HUES6 (cell line): ENCODE measurements around the gene PLN.

Experiments
- H3K27ac ChIP-seq: 2 replicates; pipeline ENCODE4 v1.7.0; 2013; ENCODE audit warnings: low read depth, mild to moderate bottlenecking, low read length, inconsistent platforms
- H3K27me3 ChIP-seq: 2 replicates; pipeline ENCODE4 v1.6.1; 2013; ENCODE audit warnings: low read length; ENCODE audit not compliant: control insufficient read depth, insufficient read depth
- H3K36me3 ChIP-seq: 2 replicates; pipeline ENCODE4 v1.6.1; 2013; ENCODE audit warnings: low read length; ENCODE audit not compliant: control insufficient read depth, insufficient read depth
- H3K4me1 ChIP-seq: 2 replicates; pipeline ENCODE4 v1.6.1; 2013; ENCODE audit warnings: low read length; ENCODE audit not compliant: control insufficient read depth, insufficient read depth
- H3K4me3 ChIP-seq: 2 replicates; pipeline ENCODE4 v1.5.1; 2013; ENCODE audit warnings: low read depth, low read length
- H3K9ac ChIP-seq: one replicate; pipeline ENCODE4 v1.6.1; 2013; ENCODE audit warnings: mild to moderate bottlenecking, low read length
- H3K9me3 ChIP-seq: 2 replicates; pipeline ENCODE4 v1.6.1; 2013; ENCODE audit warnings: low read depth, low read length; ENCODE audit not compliant: control insufficient read depth, insufficient read depth

PLN gene

DNA sequence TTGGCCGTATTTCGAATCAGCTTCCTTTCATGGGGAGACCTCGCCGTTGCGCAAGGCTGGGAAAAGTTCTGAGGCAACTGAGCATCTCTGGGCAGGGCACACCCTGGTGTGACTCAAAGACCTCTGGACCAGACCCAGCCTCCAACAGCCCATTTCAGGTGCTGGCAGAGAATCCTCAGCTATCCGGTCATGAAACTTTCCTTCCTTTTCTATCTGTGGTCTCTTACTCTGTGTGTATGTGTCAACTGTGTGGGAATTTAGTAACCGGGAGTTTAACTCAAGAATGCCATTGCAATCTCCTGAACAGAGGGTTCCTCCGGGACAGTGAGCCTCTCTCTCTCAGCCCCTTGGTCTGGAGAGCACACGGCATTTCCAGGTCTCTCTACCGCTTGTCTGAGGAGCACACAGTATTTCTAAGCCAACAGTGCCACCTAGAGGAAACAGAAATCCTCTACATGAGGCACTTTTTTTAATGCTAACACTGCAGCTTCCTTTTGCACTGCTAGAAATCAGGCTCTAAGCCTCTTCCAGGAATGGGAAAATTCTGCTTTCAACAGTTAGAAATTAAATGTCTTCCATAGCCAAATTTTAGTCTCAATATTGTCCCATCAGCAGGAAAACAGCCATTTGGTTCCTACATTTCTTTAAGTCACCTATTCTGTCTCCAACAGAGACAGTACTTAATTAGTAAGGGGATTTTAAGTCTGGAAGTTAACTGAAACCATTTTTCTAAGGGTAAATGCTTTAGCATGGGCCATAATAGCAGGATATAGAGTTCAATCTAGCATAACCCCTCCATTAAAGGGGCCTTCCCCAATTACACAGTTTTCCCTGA is 32.7 kb downstream of the PLN start:
- Histone ChIP-seq H3K27ac (no peak overlapping the region), H3K4me3 (no peak overlapping the region), H3K27me3 (no peaks in the 10 kb centered on the region), H3K4me1 (peaks cover 8% of the 10 kb centered on the region; the same call in 1 of the 2 replicates), H3K9ac (no peak overlapping the region), H3K9me3 (peaks cover 38% of the 10 kb centered on the region), H3K36me3 (no peaks in the 10 kb centered on the region)

DNA sequence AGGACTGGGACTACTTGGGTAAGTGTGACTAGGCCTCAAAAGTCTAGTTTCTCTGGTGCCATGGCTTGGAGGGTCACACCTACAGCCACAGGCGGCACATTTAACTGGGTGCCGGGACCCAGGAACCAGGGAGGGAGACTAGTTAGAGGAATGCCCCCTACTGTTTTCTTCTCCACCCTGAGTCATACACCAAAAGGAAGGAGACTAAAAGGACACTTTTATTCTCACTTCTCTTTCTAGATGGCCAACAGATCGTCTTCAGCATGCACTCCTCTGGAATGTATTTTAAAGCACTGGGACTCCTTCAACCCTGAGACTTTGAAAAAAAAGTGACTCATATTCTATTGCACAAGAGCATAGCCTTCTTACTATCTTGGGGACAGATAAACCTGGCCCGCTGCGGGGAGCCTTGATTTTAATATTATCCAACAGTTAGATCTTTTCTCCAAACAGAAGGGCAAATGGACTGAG is 33.4 kb downstream of the PLN start:
- Histone ChIP-seq H3K4me3 (no peak overlapping the region), H3K4me1 (peaks cover 8% of the 10 kb centered on the region; the same call in 1 of the 2 replicates), H3K9me3 (peaks cover 32% of the 10 kb centered on the region), H3K27ac (no peak overlapping the region), H3K27me3 (no peaks in the 10 kb centered on the region), H3K9ac (no peak overlapping the region), H3K36me3 (no peaks in the 10 kb centered on the region)

DNA sequence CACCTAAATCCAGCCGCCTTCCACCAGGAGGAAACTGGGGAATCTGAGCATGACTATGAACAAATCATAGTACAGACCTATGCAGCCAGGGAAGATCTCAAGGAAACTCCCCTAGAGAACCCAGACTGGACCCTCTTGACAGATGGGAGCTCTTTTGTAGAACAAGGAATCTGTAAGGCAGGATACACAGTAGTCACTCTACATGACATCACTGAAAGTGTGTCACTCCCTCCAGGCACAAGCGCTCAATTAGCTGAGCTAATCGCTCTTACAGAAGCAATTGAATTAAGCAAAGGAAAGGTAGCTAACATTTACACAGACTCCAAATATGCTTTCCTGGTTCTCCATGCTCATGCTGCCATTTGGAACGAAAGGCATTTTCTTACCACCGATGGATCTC is 36.8 kb downstream of the PLN start:
- no peaks in the 10 kb centered on the region for H3K27me3 ChIP-seq
- no peak overlapping the region for H3K4me3 ChIP-seq
- H3K9ac ChIP-seq, result no peak overlapping the region
- peaks cover 6% of the 10 kb centered on the region for H3K9me3 ChIP-seq
- no peaks in the 10 kb centered on the region for H3K36me3 ChIP-seq
- H3K27ac ChIP-seq, result no peak overlapping the region
- peaks cover 12% of the 10 kb centered on the region; the same call in 1 of the 2 replicates for H3K4me1 ChIP-seq

DNA sequence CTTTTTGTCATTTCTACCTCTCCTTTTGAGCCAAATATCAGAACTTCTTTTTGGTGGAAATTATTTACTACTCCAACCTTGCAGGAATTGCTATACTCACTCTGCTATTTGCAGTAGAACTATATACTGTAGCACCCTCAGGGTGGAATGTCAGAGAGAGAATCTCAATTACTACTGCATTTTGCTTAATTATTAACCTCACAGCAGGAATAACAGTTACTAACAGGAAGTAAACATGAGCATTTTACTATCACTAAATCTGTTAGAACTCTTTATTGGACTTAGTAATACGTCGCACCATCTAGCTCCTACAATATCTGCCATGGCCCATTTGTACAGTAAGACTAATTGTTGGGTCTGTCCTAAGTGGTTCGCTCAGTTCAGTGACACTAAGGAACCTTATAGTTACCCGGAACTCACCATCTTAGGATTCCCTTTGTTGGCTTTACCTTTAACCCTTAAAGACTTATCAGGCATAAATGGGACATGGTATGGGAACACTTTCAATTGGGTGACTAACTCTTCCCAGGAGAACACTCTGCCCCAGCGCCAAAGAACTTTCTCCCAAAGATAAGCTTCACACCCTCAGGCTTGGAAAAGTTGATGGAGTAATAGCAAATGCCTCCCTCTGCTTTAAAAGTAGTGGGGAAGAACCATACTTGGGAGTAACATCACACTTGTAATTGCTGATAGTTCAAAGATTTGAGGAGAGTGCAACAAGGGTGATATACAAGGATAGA is 38.8 kb downstream of the PLN start:
- Histone ChIP-seq H3K4me1 (peaks cover 14% of the 10 kb centered on the region; the same call in 1 of the 2 replicates), H3K27ac (no peak overlapping the region), H3K9me3 (no peaks in the 10 kb centered on the region), H3K9ac (no peak overlapping the region), H3K27me3 (no peaks in the 10 kb centered on the region), H3K36me3 (no peaks in the 10 kb centered on the region), H3K4me3 (no peak overlapping the region)

DNA sequence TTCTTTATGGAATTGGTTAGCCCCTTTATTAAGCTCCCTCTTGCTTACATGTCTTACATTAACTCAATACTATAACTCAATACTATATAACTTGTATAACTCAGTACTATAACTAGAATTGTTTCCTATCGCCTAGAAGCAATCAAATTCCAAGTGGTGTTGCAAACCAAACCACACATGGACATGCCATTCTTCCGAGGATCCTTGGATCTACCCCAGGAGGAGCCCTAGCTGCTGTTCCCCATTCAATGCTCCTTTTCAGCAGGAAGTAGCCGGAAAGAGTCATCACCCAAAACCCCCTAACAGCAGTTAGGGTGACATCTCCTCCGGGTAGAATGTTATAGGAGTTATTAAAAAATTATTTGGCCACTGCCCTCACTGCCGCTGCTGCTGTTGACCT is 40.5 kb downstream of the PLN start:
- Histone ChIP-seq H3K4me1 (peaks cover 14% of the 10 kb centered on the region; the same call in 1 of the 2 replicates), H3K36me3 (no peaks in the 10 kb centered on the region), H3K27me3 (no peaks in the 10 kb centered on the region)

DNA sequence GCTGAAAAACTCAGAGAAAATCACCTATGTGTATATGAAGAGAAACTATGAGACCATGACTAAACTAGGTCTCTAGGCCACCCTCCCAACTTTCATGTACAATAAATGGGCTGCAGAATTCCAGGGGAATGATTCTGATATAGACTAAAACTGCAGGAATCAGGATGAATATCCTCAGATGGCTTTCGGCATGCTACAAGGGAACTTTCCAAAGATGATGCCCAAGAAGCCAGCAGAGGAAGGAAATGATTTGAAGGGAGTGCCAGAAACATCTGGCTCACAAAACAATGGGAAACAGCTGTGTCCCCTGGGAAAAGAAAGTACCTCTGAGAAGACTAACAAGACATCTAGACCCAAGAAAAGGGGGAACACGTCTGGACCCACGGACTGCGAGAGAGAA is 41.1 kb downstream of the PLN start:
- Histone ChIP-seq H3K36me3 (no peaks in the 10 kb centered on the region), H3K27ac (no peak overlapping the region), H3K4me3 (no peak overlapping the region), H3K4me1 (peaks cover 14% of the 10 kb centered on the region; the same call in 1 of the 2 replicates), H3K27me3 (no peaks in the 10 kb centered on the region), H3K9me3 (no peaks in the 10 kb centered on the region), H3K9ac (no peak overlapping the region)

More for the DNA sequence above, 40.5 kb downstream of the PLN start:
- H3K4me3 ChIP-seq, result no peak overlapping the region
- no peaks in the 10 kb centered on the region for H3K9me3 ChIP-seq
- no peak overlapping the region for H3K27ac ChIP-seq
- no peak overlapping the region for H3K9ac ChIP-seq

DNA sequence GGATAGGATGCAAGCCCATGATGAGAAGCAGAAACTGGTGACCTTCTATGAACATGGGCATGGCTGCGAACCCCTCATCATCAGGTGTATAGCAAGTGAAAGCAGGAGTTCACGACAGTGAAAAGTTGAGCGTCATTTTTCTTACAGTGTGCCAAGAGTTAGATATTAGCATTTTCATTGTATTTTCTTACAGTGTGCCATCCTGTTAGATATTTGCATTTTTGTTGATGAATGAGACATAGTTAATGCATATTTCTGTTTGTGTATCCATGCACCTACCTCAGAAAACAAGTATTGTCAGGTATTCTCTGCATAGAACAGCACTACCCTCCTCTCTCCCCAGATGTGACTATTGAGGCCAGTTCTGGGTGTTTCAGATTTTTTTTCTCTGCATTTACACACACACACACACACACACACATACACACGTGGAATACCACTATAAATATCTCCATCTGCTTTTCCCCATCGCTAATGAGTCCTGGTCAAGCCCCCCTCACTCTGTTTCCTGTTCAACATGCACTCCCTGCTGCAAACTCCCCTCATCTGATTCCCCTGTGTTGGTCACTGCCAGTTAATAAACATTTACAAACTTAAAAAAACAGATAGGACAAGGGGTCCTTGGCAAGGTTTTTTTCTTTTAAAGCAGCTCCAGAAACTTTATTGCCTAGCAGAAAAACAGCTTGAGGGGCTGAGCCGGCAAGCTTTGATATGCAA is 41.7 kb downstream of the PLN start:
- Histone ChIP-seq H3K27me3 (no peaks in the 10 kb centered on the region), H3K4me1 (peaks cover 14% of the 10 kb centered on the region; the same call in 1 of the 2 replicates), H3K4me3 (no peak overlapping the region), H3K9me3 (no peaks in the 10 kb centered on the region), H3K9ac (no peak overlapping the region), H3K27ac (no peak overlapping the region), H3K36me3 (no peaks in the 10 kb centered on the region)

DNA sequence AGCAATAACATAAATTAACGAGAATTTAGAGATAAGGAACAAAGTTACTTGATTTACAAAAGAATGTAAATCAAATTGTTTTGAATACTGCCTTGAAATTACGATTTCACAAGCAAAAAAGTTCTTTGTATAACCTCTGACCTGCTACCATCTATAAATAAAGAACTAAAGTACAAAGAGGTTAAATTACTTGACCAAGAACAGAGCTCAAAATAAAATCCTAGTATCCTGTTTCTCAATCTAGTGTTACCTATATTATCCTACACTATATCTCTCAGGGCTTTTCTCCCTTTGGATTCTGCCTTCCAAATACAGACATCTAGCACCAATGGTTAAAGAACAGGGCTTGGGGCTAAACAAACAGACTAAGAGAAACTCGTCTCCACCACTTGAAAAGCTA is 43.8 kb downstream of the PLN start:
- H3K27me3 ChIP-seq, result no peaks in the 10 kb centered on the region
- no peak overlapping the region for H3K4me3 ChIP-seq
- 0 out of 2 replicates have a peak, but pooled peaks cover 2% of the 10 kb centered on the region for H3K9me3 ChIP-seq
- H3K36me3 ChIP-seq, result no peaks in the 10 kb centered on the region
- no peak overlapping the region for H3K27ac ChIP-seq
- no peak overlapping the region for H3K9ac ChIP-seq
- peaks cover 14% of the 10 kb centered on the region; the same call in 1 of the 2 replicates for H3K4me1 ChIP-seq

DNA sequence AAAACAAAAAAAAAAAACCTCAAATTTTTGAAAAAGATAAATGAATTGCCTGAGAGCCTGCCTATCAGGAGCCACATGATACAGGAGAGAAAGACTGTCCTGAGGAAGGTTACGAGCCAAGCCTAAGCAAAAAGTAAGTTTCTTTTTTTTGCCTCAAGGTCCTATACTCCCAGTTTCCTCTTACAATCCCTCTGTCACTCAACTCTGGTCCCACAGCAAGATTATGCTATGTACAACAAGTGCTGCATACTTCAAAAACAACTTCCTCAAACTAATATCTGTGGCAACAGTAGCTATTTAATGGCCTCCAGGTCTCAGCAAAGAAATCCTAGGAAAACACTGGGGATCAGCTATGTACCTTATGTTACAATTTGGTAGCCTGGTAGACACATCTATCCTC is 46.8 kb downstream of the PLN start:
- H3K4me1 ChIP-seq, result peaks cover 16% of the 10 kb centered on the region
- H3K4me3 ChIP-seq, result no peak overlapping the region
- H3K27me3 ChIP-seq, result no peaks in the 10 kb centered on the region
- H3K36me3 ChIP-seq, result no peaks in the 10 kb centered on the region
- no peak overlapping the region for H3K9ac ChIP-seq
- H3K9me3 ChIP-seq, result 0 out of 2 replicates have a peak, but pooled peaks cover 2% of the 10 kb centered on the region
- H3K27ac ChIP-seq, result no peak overlapping the region

DNA sequence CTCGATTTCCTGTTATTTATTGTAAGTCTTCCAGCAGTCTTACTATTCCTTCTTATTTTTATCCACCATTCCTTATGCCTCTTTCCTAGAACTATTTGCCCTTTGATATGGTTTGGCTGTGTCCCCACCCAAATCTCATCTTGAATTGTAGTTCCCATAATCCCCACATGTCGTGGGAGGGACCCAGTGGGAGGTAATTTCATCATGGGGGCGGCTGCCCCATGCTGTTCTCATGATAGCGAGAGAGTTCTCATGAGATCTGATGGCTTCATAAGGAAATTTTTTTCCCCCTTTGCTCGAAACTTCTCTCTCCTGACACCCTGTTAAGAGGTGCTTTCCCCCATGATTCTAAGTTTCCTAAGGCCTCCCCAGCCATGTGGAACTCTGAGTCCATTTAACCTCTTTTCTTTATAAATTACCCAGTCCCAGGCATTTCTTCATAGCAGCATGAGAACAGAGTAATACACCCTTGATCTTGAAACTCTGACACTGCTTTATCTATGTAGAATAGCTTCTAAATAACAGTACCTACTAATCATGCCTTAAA is 48.8 kb downstream of the PLN start:
- Histone ChIP-seq H3K4me3 (no peak overlapping the region), H3K4me1 (peaks cover 5% of the 10 kb centered on the region; the same call in 1 of the 2 replicates), H3K9me3 (0 out of 2 replicates have a peak, but pooled peaks cover 2% of the 10 kb centered on the region), H3K27ac (no peak overlapping the region), H3K36me3 (no peaks in the 10 kb centered on the region), H3K27me3 (no peaks in the 10 kb centered on the region), H3K9ac (no peak overlapping the region)
